ENCODE measurements around the gene RPRM.

- no peak for TF ChIP-seq CTCF (conservative IDR thresholded peaks at IDR 0.05)
- no peak for TF ChIP-seq EZH2 (IDR thresholded peaks at IDR 0.05; ENCODE audit: low read depth)
Observed at GRCh38 chr2:153499439-153499838, 20.9 kb upstream of the RPRM start.
